Measurements from ENCODE around the gene C4BPB.

The C4BPB gene

GRCh38 chr1:207084701-207085180 lies 3.9 kb upstream of the C4BPB start:
- DNase-seq (ENCODE audit: low read depth in 2 of 2), result peak; percentile 24 to 27

- no peak for DNase-seq (ENCODE audit: low read depth in 2 of 2)
Observed at GRCh38 chr1:207085887-207086286, 2.8 kb upstream of the C4BPB start.

- DNase-seq (ENCODE audit: low read depth in 2 of 2), result no peak
Observed at GRCh38 chr1:207088161-207088560, 499 bp upstream of the C4BPB start.

- no peak for DNase-seq (ENCODE audit: low read depth in 2 of 2)
Observed at GRCh38 chr1:207089627-207090355, 1.1 kb downstream of the C4BPB start.

- DNase-seq (ENCODE audit: low read depth in 2 of 2), result no peak
Observed at GRCh38 chr1:207091200-207091908, 2.7 kb downstream of the C4BPB start.

- DNase-seq (ENCODE audit: low read depth in 2 of 2), result no peak
Observed at GRCh38 chr1:207093944-207094343, 5.3 kb downstream of the C4BPB start.

GRCh38 chr1:207097871-207098324 lies 9.2 kb downstream of the C4BPB start:
- DNase-seq (ENCODE audit: low read depth in 2 of 2), result no peak

- no peak for DNase-seq (ENCODE audit: low read depth in 2 of 2)
Observed at GRCh38 chr1:207101720-207102119, 13.1 kb downstream of the C4BPB start.

GRCh38 chr1:207102146-207102545 lies 13.5 kb downstream of the C4BPB start:
- DNase-seq (ENCODE audit: low read depth in 2 of 2), result no peak

- DNase-seq (ENCODE audit: low read depth in 2 of 2), result no peak
Observed at GRCh38 chr1:207102659-207103058, 14.0 kb downstream of the C4BPB start.

- no peak for DNase-seq (ENCODE audit: low read depth in 2 of 2)
Observed at GRCh38 chr1:207103892-207104373, 15.3 kb downstream of the C4BPB start, which contains the start of gene C4BPA. TSS of gene C4BPA (plus strand) at chr1:207104233. CDS start at chr1:207113026, 8,793 bp downstream.

GRCh38 chr1:207109004-207109403 lies 20.3 kb downstream of the C4BPB start:
- no peak for DNase-seq (ENCODE audit: low read depth in 2 of 2)

GRCh38 chr1:207112616-207113296 lies 24.1 kb downstream of the C4BPB start:
- no peak for DNase-seq (ENCODE audit: low read depth in 2 of 2)

GRCh38 chr1:207115269-207115668 lies 26.6 kb downstream of the C4BPB start:
- DNase-seq (ENCODE audit: low read depth in 2 of 2), result no peak

- DNase-seq (ENCODE audit: low read depth in 2 of 2), result no peak
Observed at GRCh38 chr1:207124389-207124788, 35.7 kb downstream of the C4BPB start.

GRCh38 chr1:207128336-207128921 lies 39.8 kb downstream of the C4BPB start:
- no peak for DNase-seq (ENCODE audit: low read depth in 2 of 2)

- no peak for DNase-seq (ENCODE audit: low read depth in 2 of 2)
Observed at GRCh38 chr1:207129053-207129452, 40.4 kb downstream of the C4BPB start.

GRCh38 chr1:207130252-207131036 lies 41.8 kb downstream of the C4BPB start:
- DNase-seq (ENCODE audit: low read depth in 2 of 2), result no peak

GRCh38 chr1:207131163-207131562 lies 42.5 kb downstream of the C4BPB start:
- DNase-seq (ENCODE audit: low read depth in 2 of 2), result no peak

GRCh38 chr1:207134581-207134980 lies 45.9 kb downstream of the C4BPB start:
- no peak for DNase-seq (ENCODE audit: low read depth in 2 of 2)

GRCh38 chr1:207139616-207140015 lies 51.0 kb downstream of the C4BPB start:
- no peak for DNase-seq (ENCODE audit: low read depth in 2 of 2)

Measured in activated CD8-positive, alpha-beta memory T cell treated with anti-CD3 and anti-CD28 coated beads for 4 hours (primary cell).